ENCODE results near the gene HSPB6. TPM values are rescaled to one million over a fixed set of nuclear protein-coding genes. Genes with fewer than 3 reads are reported as not detected.
"Not testable (repeated sequence)": the region's sequence is repeated elsewhere in the genome, so short reads cannot be mapped to it uniquely, and the experiment has no call there.

Gene HSPB6
- 100 to 1,000 TPM; 107 to 207 (median 148) TPM for total RNA-seq
- 209 TPM for polyA plus RNA-seq
- long read RNA-seq, donor 1, transcript HSPB6-201 (3 exons, 1,457 nt) = major isoform, 97 of 104 reads
- long read RNA-seq, donor 1, partial matches to known transcripts = 1 of 104 reads
- long read RNA-seq, donor 1, other reads (novel, unspliced or antisense) = 6 of 104 reads
- long read RNA-seq, donor 2, transcript HSPB6-201 (3 exons, 1,457 nt) = major isoform, 65 of 72 reads
- long read RNA-seq, donor 2, partial matches to known transcripts = 1 of 72 reads
- long read RNA-seq, donor 2, other reads (novel, unspliced or antisense) = 6 of 72 reads
- long read RNA-seq, donor 3, partial matches to known transcripts = 0 of 6 reads
- long read RNA-seq, donor 3, other reads (novel, unspliced or antisense) = 2 of 6 reads
- long read RNA-seq, donor 4, transcript HSPB6-201 (3 exons, 1,457 nt) = major isoform, 89 of 94 reads
- long read RNA-seq, donor 4, partial matches to known transcripts = 0 of 94 reads
- long read RNA-seq, donor 4, other reads (novel, unspliced or antisense) = 5 of 94 reads

- peak; percentile 29 to 41 for ATAC-seq
- Histone ChIP-seq H3K9me3 (ENCODE audit: control insufficient read depth, low read length) (no peaks in the 10 kb centered on the region), H3K27ac (ENCODE audit: low read length) (peak within 1 kb of the TSS; percentile 97), H3K4me1 (ENCODE audit: control insufficient read depth, insufficient read depth, low read length) (peaks cover 2% of the 10 kb centered on the region), H3K27me3 (ENCODE audit: control insufficient read depth, insufficient read depth) (no peaks in the 10 kb centered on the region), H3K4me3 (ENCODE audit: low read length) (peak within 1 kb of the TSS; percentile 54)
- peak; percentile 87 to 93 (median 93) for DNase-seq
- 4% methylated on average over 52 of the region's 52 CpGs for WGBS
- intact Hi-C loops (cut with DNase I) = loop anchor here in 1 of 4 donors (10.0 kb wide), 1 partner anchor 178 kb away; the partner anchor contains the start of gene LRFN3
These were observed at the start of gene HSPB6 for GRCh38 chr19:35756377-35757230. Gene HSPB6, minus strand, starts transcription at chr19:35757029. Its CDS starts 21 bp downstream, at chr19:35757008.

- H3K9me3 ChIP-seq (ENCODE audit: control insufficient read depth, low read length) = no peaks in the 10 kb centered on the region
- no peaks in the 10 kb centered on the region for H3K4me1 ChIP-seq (ENCODE audit: control insufficient read depth, insufficient read depth, low read length)
- peaks cover 2% of the 10 kb centered on the region for H3K27me3 ChIP-seq (ENCODE audit: control insufficient read depth, insufficient read depth)
- 82% methylated on average over 18 of the region's 18 CpGs for WGBS
- ATAC-seq = peak in 1 of 2 donors; percentile 33
- no peak overlapping the region for H3K27ac ChIP-seq (ENCODE audit: low read length)
- no peak overlapping the region for H3K4me3 ChIP-seq (ENCODE audit: low read length)
- intact Hi-C loops (cut with DNase I) = no loop called here
- DNase-seq = no peak
These were observed 49.8 kb upstream of the HSPB6 start for GRCh38 chr19:35806597-35806996.

- no peak overlapping the region for H3K4me3 ChIP-seq (ENCODE audit: low read length)
- no peak overlapping the region for H3K27ac ChIP-seq (ENCODE audit: low read length)
- H3K9me3 ChIP-seq (ENCODE audit: control insufficient read depth, low read length) = no peaks in the 10 kb centered on the region
- H3K27me3 ChIP-seq (ENCODE audit: control insufficient read depth, insufficient read depth) = peaks cover 2% of the 10 kb centered on the region
- WGBS = 63% methylated on average over 5 of the region's 5 CpGs
- no peak for ATAC-seq
- no peaks in the 10 kb centered on the region for H3K4me1 ChIP-seq (ENCODE audit: control insufficient read depth, insufficient read depth, low read length)
- DNase-seq = no peak
- intact Hi-C loops (cut with DNase I) = no loop called here
These were observed 48.8 kb upstream of the HSPB6 start for GRCh38 chr19:35805526-35806102.

DNA sequence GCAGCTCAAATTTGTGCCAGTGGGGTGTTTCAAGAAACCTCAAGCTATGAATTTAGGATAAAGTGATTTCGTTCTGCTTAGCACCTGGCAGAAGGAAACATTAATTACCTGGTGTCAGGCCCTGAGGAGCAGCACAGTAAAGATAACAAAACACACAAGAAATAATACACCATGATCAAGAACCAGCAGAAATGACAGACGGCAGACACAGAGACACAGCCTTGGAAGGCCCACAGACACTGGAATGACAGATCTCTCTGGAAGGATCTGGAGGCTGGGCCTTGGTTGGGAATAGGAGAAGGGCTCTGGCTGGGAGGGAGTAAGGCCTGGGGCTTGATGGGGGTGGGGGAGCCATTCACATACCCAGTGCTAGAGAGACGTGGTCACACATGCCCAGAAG lies 45.0 kb upstream of the HSPB6 start:
- DNase-seq (no peak), ATAC-seq (no peak)
- Histone ChIP-seq H3K27me3 (ENCODE audit: control insufficient read depth, insufficient read depth) (peaks cover 2% of the 10 kb centered on the region), H3K4me1 (ENCODE audit: control insufficient read depth, insufficient read depth, low read length) (no peaks in the 10 kb centered on the region), H3K4me3 (ENCODE audit: low read length) (no peak overlapping the region), H3K27ac (ENCODE audit: low read length) (no peak overlapping the region), H3K9me3 (ENCODE audit: control insufficient read depth, low read length) (no peaks in the 10 kb centered on the region)
- 68% methylated on average over 3 of the region's 3 CpGs for WGBS
- intact Hi-C loops (cut with DNase I) = no loop called here

- H3K27me3 ChIP-seq (ENCODE audit: control insufficient read depth, insufficient read depth) = no peaks in the 10 kb centered on the region
- DNase-seq (peak in 1 of 3 donors; percentile 55), ATAC-seq (peak; percentile 38)
- WGBS = 3% methylated on average over 15 of the region's 15 CpGs
- H3K4me1 ChIP-seq (ENCODE audit: control insufficient read depth, insufficient read depth, low read length) = no peaks in the 10 kb centered on the region
- H3K4me3 ChIP-seq (ENCODE audit: low read length) = no peak overlapping the region
- no peak overlapping the region for H3K27ac ChIP-seq (ENCODE audit: low read length)
- intact Hi-C loops (cut with DNase I) = no loop called here
- no peaks in the 10 kb centered on the region for H3K9me3 ChIP-seq (ENCODE audit: control insufficient read depth, low read length)
These were observed 40.8 kb upstream of the HSPB6 start for GRCh38 chr19:35797663-35798062.

DNA sequence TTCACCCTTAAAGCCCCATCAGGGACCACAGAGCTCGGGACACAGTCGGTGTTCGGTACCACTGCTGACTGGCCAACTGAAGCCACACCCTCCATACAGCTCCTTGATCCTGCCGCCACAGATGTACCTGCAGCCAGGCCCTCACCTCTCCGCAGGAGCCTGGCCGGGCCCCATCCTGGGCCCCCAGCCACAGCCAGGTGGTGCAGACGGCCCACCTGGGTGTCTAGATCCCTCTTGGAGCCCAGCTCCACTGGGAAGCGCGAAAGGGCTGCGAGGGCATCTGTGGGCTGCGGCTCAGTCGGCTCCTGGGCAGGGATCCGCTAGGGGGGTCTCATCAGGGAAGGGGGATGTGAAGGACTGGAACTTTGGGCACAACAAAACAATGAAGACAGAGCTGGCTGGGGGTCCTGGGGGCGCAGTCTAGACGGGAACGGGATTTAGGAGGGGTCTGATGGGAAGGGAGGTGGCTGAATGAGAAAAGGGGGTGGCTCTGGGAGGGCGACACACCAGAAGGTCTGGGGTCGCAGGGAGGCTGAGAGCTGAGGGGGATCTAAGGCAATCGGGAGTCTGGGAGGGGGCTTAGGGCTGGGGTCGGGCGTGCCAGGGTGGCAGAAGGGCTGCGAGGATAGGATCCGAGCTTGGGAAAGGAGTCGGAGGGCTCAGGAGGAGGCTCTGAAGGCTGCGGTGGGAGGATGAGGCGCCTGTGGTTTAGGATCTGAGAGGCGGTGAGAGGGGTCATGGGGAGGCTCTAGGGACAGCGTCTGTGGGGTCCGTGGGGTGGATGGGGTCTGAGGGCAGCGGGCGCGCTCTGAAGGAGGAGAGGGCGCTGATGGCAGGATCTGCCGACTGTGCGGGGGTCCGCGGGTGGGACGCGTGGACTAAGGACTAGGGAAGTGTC lies 40.1 kb upstream of the HSPB6 start:
- H3K27ac ChIP-seq (ENCODE audit: low read length) = no peak overlapping the region
- H3K27me3 ChIP-seq (ENCODE audit: control insufficient read depth, insufficient read depth) = no peaks in the 10 kb centered on the region
- H3K9me3 ChIP-seq (ENCODE audit: control insufficient read depth, low read length) = no peaks in the 10 kb centered on the region
- no peak for ATAC-seq
- DNase-seq = no peak
- intact Hi-C loops (cut with DNase I) = no loop called here
- no peaks in the 10 kb centered on the region for H3K4me1 ChIP-seq (ENCODE audit: control insufficient read depth, insufficient read depth, low read length)
- 14% methylated on average over 39 of the region's 39 CpGs for WGBS
- no peak overlapping the region for H3K4me3 ChIP-seq (ENCODE audit: low read length)

DNA sequence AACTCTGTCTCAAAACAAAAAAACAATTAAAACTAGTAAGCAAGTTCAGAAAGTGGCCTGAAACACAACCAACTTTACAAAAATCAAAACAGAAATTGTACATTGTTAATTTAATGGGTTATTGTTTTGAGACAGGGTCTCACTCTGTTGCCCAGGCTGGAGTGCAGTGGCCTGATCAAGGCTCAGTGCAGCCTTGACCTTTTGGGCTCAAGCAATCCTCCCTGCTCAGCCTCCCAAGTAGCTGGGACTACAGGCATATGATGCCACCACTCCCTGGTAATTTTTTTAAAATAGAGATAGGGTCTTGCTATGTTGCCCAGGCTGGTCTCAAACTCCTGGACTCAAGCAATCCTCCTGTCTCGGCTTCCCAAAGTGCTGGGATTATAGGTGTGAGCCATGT lies 38.7 kb upstream of the HSPB6 start:
- 94% methylated on average over 1 of the region's 1 CpG for WGBS
- H3K9me3 ChIP-seq (ENCODE audit: control insufficient read depth, low read length); H3K27me3 ChIP-seq (ENCODE audit: control insufficient read depth, insufficient read depth); ATAC-seq; intact Hi-C loops (cut with DNase I); H3K4me3 ChIP-seq (ENCODE audit: low read length); H3K4me1 ChIP-seq (ENCODE audit: control insufficient read depth, insufficient read depth, low read length); DNase-seq; H3K27ac ChIP-seq (ENCODE audit: low read length): not testable (repeated sequence)

- Histone ChIP-seq H3K27me3 (ENCODE audit: control insufficient read depth, insufficient read depth) (no peaks in the 10 kb centered on the region), H3K4me3 (ENCODE audit: low read length) (no peak overlapping the region), H3K9me3 (ENCODE audit: control insufficient read depth, low read length) (no peaks in the 10 kb centered on the region), H3K4me1 (ENCODE audit: control insufficient read depth, insufficient read depth, low read length) (no peaks in the 10 kb centered on the region), H3K27ac (ENCODE audit: low read length) (no peak overlapping the region)
- WGBS = 67% methylated on average over 7 of the region's 7 CpGs
- intact Hi-C loops (cut with DNase I) = no loop called here
- DNase-seq = no peak
- ATAC-seq = no peak
These were observed 36.7 kb upstream of the HSPB6 start for GRCh38 chr19:35793381-35794165.

DNA sequence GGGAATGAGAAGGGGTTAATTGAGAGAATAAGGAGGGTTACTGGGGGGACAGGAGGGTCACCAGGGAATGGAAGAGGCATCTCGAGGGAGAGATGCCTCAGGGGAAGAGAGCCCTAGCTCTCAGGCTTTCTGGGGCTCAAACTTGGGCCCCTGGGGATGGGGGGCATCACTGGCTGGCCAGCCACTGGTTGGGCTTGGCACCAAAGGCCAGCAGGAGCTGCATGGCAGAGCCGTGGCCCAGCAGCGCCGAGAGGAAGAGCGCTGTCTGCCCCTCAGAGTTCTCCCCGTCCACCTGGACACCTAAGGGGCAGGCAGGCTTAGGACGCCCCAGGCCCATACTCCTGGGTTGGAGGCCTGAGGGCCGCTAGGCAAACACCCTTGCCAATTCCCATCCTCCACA lies 36.1 kb upstream of the HSPB6 start:
- no peak overlapping the region for H3K27ac ChIP-seq (ENCODE audit: low read length)
- DNase-seq = no peak
- H3K27me3 ChIP-seq (ENCODE audit: control insufficient read depth, insufficient read depth) = no peaks in the 10 kb centered on the region
- no peak for ATAC-seq
- no peaks in the 10 kb centered on the region for H3K9me3 ChIP-seq (ENCODE audit: control insufficient read depth, low read length)
- no peak overlapping the region for H3K4me3 ChIP-seq (ENCODE audit: low read length)
- WGBS = 71% methylated on average over 8 of the region's 8 CpGs
- intact Hi-C loops (cut with DNase I) = no loop called here
- H3K4me1 ChIP-seq (ENCODE audit: control insufficient read depth, insufficient read depth, low read length) = no peaks in the 10 kb centered on the region
